LNCaP clone FGC (cell line): ENCODE measurements around the gene SIAH3.

Experiments used
- DNase-seq: peaks from one replicate; pipeline ENCODE4 v3.0.0-alpha.2; 2011; ENCODE audit warnings: low read depth
- H3K4me3 ChIP-seq: 2 replicates; pipeline ENCODE4 v1.5.1; 2011; ENCODE audit warnings: mild to moderate bottlenecking, low read depth, low read length, control low read depth
- TF ChIP-seq, protein P1 (sequence below): IDR thresholded peaks from 2 replicates; pipeline ENCODE4 v1.5.1; 2012; ENCODE audit warnings: mild to moderate bottlenecking; ENCODE audit not compliant: control insufficient read depth, insufficient read depth; ENCODE audit errors: extremely low read depth

Gene SIAH3

DNA sequence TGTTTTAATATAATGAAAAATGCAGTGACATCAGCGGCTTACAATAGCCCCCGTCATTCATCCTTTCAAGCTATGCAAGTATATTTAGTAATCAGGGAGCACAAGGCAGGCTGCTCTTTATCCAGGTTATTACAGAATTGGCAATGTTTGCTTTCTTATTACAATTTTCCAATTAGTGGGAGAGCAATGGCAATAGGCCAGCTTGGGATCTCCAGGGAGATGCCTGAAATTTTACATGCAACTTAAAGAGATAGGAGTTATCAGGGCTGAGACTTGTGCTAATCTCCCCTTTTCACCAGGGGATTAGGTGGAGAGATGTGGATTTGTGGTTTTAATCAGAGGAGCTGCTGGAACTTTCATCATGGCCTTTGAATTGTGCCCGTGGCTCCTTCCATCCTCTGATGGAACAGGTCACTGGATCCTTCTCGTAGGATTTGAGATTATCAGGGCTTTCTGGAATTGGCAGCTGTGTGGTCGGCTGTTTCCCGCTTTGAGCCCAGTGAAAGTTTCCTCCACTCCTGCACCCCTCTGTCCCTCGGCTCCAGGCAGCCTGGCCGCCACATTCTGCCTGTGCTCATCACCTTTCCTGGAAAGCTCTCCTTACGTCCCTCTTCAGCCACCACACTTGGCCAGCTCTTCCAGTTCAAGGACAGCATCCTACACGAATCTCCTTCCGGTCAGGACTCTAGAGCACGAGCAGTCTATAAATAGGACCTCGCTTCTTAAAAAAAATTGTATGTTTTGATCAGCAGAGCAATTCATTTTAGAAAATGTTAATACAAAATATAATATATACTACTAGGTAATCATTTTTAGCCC, 102.4 kb downstream of the SIAH3 start:
- no peak for DNase-seq
- no peak overlapping the region for H3K4me3 ChIP-seq
- TF ChIP-seq, protein P1, sequence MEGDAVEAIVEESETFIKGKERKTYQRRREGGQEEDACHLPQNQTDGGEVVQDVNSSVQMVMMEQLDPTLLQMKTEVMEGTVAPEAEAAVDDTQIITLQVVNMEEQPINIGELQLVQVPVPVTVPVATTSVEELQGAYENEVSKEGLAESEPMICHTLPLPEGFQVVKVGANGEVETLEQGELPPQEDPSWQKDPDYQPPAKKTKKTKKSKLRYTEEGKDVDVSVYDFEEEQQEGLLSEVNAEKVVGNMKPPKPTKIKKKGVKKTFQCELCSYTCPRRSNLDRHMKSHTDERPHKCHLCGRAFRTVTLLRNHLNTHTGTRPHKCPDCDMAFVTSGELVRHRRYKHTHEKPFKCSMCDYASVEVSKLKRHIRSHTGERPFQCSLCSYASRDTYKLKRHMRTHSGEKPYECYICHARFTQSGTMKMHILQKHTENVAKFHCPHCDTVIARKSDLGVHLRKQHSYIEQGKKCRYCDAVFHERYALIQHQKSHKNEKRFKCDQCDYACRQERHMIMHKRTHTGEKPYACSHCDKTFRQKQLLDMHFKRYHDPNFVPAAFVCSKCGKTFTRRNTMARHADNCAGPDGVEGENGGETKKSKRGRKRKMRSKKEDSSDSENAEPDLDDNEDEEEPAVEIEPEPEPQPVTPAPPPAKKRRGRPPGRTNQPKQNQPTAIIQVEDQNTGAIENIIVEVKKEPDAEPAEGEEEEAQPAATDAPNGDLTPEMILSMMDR: no peak

DNA sequence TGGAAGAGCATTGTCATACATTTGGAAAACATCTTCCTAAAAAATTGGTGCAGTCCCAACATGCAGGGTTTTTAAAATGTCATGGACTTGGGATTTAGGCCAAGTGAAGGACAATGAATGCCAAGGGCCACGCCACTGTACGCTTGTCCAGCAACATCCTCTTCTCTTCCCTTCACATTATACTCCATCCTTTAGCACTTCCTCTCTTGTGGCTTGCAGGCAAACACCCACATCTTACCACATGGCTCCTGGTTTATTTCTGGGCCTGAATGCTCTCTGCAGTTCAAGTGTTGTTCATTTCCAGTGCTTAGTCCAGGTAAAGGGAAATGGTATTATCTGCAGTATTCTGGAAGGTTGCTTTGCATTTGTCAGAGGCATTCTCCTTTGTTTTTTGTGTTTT, 104.5 kb downstream of the SIAH3 start:
- no peak overlapping the region for H3K4me3 ChIP-seq
- TF ChIP-seq, protein P1: no peak
- no peak for DNase-seq

DNA sequence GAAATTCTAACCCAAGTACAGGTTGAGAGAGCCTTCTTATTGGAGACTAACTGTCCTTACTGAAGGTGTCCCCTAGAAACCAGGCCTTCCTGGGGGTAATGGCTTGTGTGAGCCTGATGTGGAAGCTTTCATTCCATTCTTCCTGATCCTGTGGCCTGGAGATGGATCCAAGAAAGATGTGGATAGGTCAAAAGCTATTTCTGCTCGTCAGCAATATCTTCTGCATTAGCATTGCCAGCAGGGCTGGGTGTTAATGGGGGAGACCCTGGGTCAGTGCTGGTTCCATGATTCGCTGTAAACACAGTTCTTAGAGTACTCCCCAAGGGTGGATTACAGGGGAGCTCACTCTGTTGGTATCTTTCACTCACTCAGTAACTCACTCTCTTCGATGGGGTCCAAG, 106.6 kb downstream of the SIAH3 start:
- TF ChIP-seq, protein P1: no peak
- no peak overlapping the region for H3K4me3 ChIP-seq
- no peak for DNase-seq

DNA sequence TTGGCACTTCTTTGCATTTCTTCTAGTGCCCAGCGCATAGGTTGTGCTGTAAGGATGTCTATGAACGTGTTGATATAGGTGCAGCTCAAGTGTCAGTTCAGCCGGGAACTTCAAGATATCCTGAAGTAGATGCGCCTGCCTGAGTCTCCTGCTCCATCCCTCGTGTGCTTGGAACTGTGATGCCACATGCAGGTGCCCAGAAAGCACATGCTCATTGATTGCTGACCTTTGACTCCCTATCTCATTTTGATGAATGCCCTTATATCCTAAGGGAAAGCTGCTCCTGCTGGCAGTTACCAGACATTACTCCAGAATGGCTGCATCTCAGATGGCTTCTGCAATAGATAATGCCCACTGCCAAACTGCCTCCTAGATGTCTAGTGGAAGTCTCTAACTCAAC, 108.6 kb downstream of the SIAH3 start:
- no peak for DNase-seq
- TF ChIP-seq, protein P1: no peak
- H3K4me3 ChIP-seq: no peak overlapping the region

DNA sequence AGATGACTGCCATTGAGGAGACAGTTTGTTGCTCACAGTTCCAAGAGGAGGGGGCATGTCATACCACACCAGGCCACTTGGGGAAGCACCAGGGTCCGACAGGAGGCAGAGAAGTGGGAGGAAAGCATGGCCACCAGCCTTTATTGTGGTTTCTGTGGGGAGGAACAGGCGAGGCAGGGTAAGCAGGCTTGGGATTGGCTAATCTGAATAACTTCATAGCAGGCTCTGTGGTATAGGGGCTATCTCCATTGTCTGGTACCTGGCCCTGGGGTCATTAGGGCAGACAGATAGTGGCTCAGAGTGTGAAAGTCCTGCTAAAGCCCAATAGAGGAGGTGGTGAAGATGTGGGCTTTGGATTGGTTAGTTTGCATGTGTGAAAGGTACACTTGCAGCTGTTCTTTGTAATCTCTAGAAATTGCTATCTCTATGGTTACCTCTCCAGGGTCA, 114.0 kb downstream of the SIAH3 start:
- no peak overlapping the region for H3K4me3 ChIP-seq
- TF ChIP-seq, protein P1: no peak
- DNase-seq: no peak

DNA sequence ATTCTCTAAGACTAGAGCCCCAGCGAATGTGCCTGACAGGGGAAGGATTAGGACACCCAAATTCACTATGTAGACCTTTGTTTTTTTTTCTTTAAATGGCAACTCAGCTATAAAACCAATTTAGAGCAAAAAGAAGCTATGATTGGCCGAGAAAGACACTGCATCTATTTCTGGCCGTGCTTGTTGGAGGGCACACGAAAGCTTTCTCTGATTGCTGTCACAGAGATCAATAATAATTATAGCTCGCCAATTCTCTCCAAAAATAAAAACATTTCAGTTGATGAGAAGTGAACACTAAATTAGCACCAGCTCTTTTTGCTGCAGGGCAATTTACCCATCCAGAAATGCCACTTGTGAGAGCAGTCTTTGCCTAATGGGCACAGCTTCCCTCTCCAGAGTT, 118.2 kb downstream of the SIAH3 start:
- no peak overlapping the region for H3K4me3 ChIP-seq
- DNase-seq: no peak
- TF ChIP-seq, protein P1: no peak

DNA sequence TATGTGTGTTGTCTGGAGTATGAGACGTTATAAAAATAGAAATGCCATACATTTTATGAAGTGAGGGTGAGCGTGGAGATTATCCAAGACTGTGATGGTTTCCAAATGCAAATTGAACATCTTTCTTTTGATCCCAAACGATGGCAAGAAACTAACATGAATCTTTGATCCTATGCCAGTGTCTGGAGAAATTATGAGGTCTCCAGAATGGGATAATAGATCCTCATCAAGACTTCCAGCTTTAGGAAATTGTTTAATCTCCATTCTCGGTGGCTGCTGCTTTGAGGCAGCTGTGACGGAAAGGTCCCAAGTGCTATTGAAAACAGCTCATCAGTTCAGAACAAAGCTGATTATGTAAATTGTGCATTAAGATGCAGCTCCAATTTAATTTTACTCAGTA, 118.6 kb downstream of the SIAH3 start:
- no peak overlapping the region for H3K4me3 ChIP-seq
- DNase-seq: no peak
- TF ChIP-seq, protein P1: no peak
